HepG2 (cell line): Measurements from ENCODE around the gene KCND3. TPM values are rescaled to one million over a fixed set of nuclear protein-coding genes. Genes with fewer than 3 reads are reported as not detected.

Experiments
- ATAC-seq: fragments of 200-7000 bp; cut with Tn5 transposase; 3 replicates; pipeline ENCODE4 v1.9.1; 2020; ENCODE audit warnings: mild to moderate bottlenecking, moderate library complexity
- BruUV-seq: library from RNA; stranded (reverse); fragments of 400-500 nt; replicated peaks from 2 replicates; lab custom pipeline; 2021; lab: Mats Ljungman, UMichigan
- CTCF ChIA-PET: fragments of 300-600 bp; formaldehyde crosslinking; extraction: SDS; loops from one replicate; lab custom pipeline; 2021; ENCODE audit warnings: low total read pairs, inconsistent platforms, low intra/inter-chr PET ratio; lab: Yijun Ruan, JAX
- POLR2A ChIA-PET: fragments of 350-600 bp; sonication (Branson Sonifier 250); formaldehyde crosslinking; loops from one replicate; lab custom pipeline; 2020; ENCODE audit warnings: antibody characterized with exemption, inconsistent platforms; lab: Yijun Ruan, JAX
- DNase-seq: peaks from one replicate; pipeline ENCODE4 v3.0.0-alpha.2; 2015; ENCODE audit warnings: low spot score
- FAIRE-seq: peaks from 3 replicates; lab custom pipeline; 2011; peaks lifted over from hg19 to GRCh38; lab: Jason Lieb, UNC
- H2AFZ ChIP-seq: one replicate; pipeline ENCODE4 v1.6.1; 2011; ENCODE audit warnings: low read length, inconsistent platforms
- H3K27ac ChIP-seq: fragments of 300-600 bp; 3 replicates; pipeline ENCODE4 v1.8.0; 2011; ENCODE audit warnings: mixed run types, mild to moderate bottlenecking, mixed read lengths, low read length, inconsistent platforms; ENCODE audit not compliant: insufficient read depth; ENCODE audit errors: extremely low read length
- H3K27me3 ChIP-seq, 2 experiments: fragments of 200-600 bp in 1 of 2; 2 replicates in 1 of 2; 3 replicates in 1 of 2; pipeline versions ENCODE4 v1.6.0 to v1.8.0; 2011; ENCODE audit warnings: low read length in 2 of 2, mild to moderate bottlenecking in 2 of 2, moderate library complexity in 2 of 2, inconsistent platforms in 1 of 2; ENCODE audit not compliant: insufficient read depth in 2 of 2, control insufficient read depth in 1 of 2
- H3K36me3 ChIP-seq, 2 experiments: fragments of 200-600 bp in 1 of 2; replicated peaks in 1 of 2; 2 replicates in 1 of 2; 3 replicates in 1 of 2; pipeline versions ENCODE4 v1.5.1 to v1.8.0; 2011; ENCODE audit warnings: low read length in 2 of 2, inconsistent platforms in 1 of 2; ENCODE audit not compliant: insufficient read depth in 2 of 2, control insufficient read depth in 1 of 2
- H3K4me1 ChIP-seq: 2 replicates; pipeline ENCODE4 v1.5.1; 2012; ENCODE audit warnings: low read length, inconsistent platforms; ENCODE audit not compliant: insufficient read depth
- H3K4me2 ChIP-seq: 2 replicates; pipeline ENCODE4 v1.6.0; 2011; ENCODE audit warnings: low read depth, low read length, inconsistent platforms
- H3K4me3 ChIP-seq, 3 experiments: fragments of 200-600 bp in 1 of 3; sonication (generic), shearing (Covaris generic) in 1 of 3; replicated peaks in 1 of 3; 2 replicates each; pipeline ENCODE4 v1.5.1; 2011 to 2016; ENCODE audit warnings: low read length in 3 of 3, inconsistent platforms in 2 of 3, low read depth in 2 of 3, mild to moderate bottlenecking in 2 of 3, control low read depth in 1 of 3, mixed read lengths in 1 of 3; ENCODE audit not compliant: insufficient read depth in 1 of 3
- H3K79me2 ChIP-seq: one replicate; pipeline ENCODE4 v1.6.1; 2011; ENCODE audit warnings: low read length, inconsistent platforms; ENCODE audit not compliant: insufficient read depth
- H3K9ac ChIP-seq: 2 replicates; pipeline ENCODE4 v1.6.0; 2011; ENCODE audit warnings: mild to moderate bottlenecking, low read depth, low read length, inconsistent platforms; ENCODE audit not compliant: insufficient read depth
- H3K9me3 ChIP-seq: 2 replicates; pipeline ENCODE4 v1.5.1; 2012; ENCODE audit warnings: mild to moderate bottlenecking, low read length
- H4K20me1 ChIP-seq: 2 replicates; pipeline ENCODE4 v1.6.0; 2011; ENCODE audit warnings: inconsistent platforms, mild to moderate bottlenecking, low read length, moderate library complexity; ENCODE audit not compliant: insufficient read depth
- FOXM1 ChIP-seq: sonication (generic); formaldehyde crosslinking; IDR thresholded peaks from 2 replicates; pipeline ENCODE4 v1.5.0; 2020; ENCODE audit warnings: missing genetic modification reagents
- HNRNPUL1 ChIP-seq: fragments of 200-400 bp; formaldehyde crosslinking; IDR thresholded peaks from 2 replicates; pipeline ENCODE4 v1.6.1; 2017; ENCODE audit warnings: low read depth, mild to moderate bottlenecking, low read length, moderate library complexity
- MTF2 ChIP-seq: sonication (generic); formaldehyde crosslinking; IDR thresholded peaks from 2 replicates; pipeline ENCODE4 v1.5.0; 2020; ENCODE audit warnings: missing genetic modification reagents, borderline replicate concordance
- MYC ChIP-seq: sonication (generic); formaldehyde crosslinking; IDR thresholded peaks from 2 replicates; pipeline ENCODE4 v1.9.0; 2021; ENCODE audit warnings: missing genetic modification reagents, borderline replicate concordance
- NFE2 ChIP-seq: sonication (generic); formaldehyde crosslinking; IDR thresholded peaks from 2 replicates; pipeline ENCODE4 v1.4.0; 2020; ENCODE audit warnings: missing genetic modification reagents
- NFKB2 ChIP-seq: sonication (generic); formaldehyde crosslinking; IDR thresholded peaks from 2 replicates; pipeline ENCODE4 v1.4.0; 2020; ENCODE audit warnings: missing genetic modification reagents, borderline replicate concordance
- NR2F1 ChIP-seq, 2 experiments: fragments of 450-650 bp in 1 of 2; formaldehyde crosslinking in 1 of 2; IDR thresholded peaks; 2 replicates each; pipeline versions ENCODE4 v1.5.0 to v1.6.1; 2016 to 2020; ENCODE audit warnings: mild to moderate bottlenecking in 1 of 2, missing compliant biosample characterization in 1 of 2, missing genetic modification reagents in 1 of 2, moderate library complexity in 1 of 2
- PRDM15 ChIP-seq: sonication (generic); formaldehyde crosslinking; IDR thresholded peaks from 2 replicates; pipeline ENCODE4 v1.4.0; 2020; ENCODE audit warnings: missing genetic modification reagents
- SNAPC5 ChIP-seq: sonication (generic); formaldehyde crosslinking; IDR thresholded peaks from 2 replicates; pipeline ENCODE4 v1.8.1; 2023; ENCODE audit warnings: mild to moderate bottlenecking, missing genetic modification reagents, borderline replicate concordance
- TBX2 ChIP-seq: sonication (generic); formaldehyde crosslinking; IDR thresholded peaks from 2 replicates; pipeline ENCODE4 v1.5.0; 2020; ENCODE audit warnings: missing genetic modification reagents, mild to moderate bottlenecking, borderline replicate concordance
- ZNF281 ChIP-seq: sonication (generic); formaldehyde crosslinking; IDR thresholded peaks from 2 replicates; pipeline ENCODE4 v1.4.0; 2020; ENCODE audit warnings: missing genetic modification reagents, borderline replicate concordance
- ZNF337 ChIP-seq: sonication (generic); formaldehyde crosslinking; IDR thresholded peaks from 2 replicates; pipeline ENCODE4 v1.5.1; 2020; ENCODE audit warnings: missing genetic modification reagents, low read depth, mild to moderate bottlenecking, borderline replicate concordance
- ZNF350 ChIP-seq: sonication (generic); formaldehyde crosslinking; IDR thresholded peaks from 2 replicates; pipeline ENCODE4 v1.4.0; 2020; ENCODE audit warnings: mild to moderate bottlenecking, low read depth, missing genetic modification reagents, borderline replicate concordance
- ZNF574 ChIP-seq: sonication (generic); formaldehyde crosslinking; IDR thresholded peaks from 2 replicates; pipeline ENCODE4 v1.4.0; 2020; ENCODE audit warnings: missing genetic modification reagents
- ZNF781 ChIP-seq: sonication (generic); formaldehyde crosslinking; IDR thresholded peaks from 2 replicates; pipeline ENCODE4 v1.5.1; 2020; ENCODE audit warnings: borderline replicate concordance, mild to moderate bottlenecking, missing genetic modification reagents; ENCODE audit errors: not compliant biosample characterization
- WGBS: methylation state at CpG from one replicate; pipeline ENCODE4 v1.1.6; 2017; ENCODE audit warnings: low lambda C conversion rate; 5-methylcytosine and 5-hydroxymethylcytosine counted together
- in situ Hi-C: cut with HindIII; loops from 2 replicates; pipeline ENCODE4 v1.10.0; 2017; ENCODE audit warnings: low pct_unique_long_range_greater_than_20kb; ENCODE audit not compliant: extremely low pct_ligation_motif_present
- intact Hi-C: fragments of 100-400 bp; cut with micrococcal nuclease; formaldehyde crosslinking; loops from one replicate; pipeline ENCODE4 v1.10.0; 2022; ENCODE audit not compliant: unreplicated experiment
- polyA plus RNA-seq, 8 experiments: library from polyadenylated mRNA; depleted of rRNA in 3 of 8; stranded (reverse) in 7 of 8; unstranded in 1 of 8; fragments of >200 nt; fragmentation: Illumina TruSeq in 4 of 8; extraction: Trizol in 4 of 8; gene quantifications; 2 replicates each; pipeline versions ENCODE4 v1.2.1 to v1.2.3, GENCODE V29; 2011 to 2016; ENCODE audit warnings: low read depth in 4 of 8, missing spikeins in 1 of 8, mixed read lengths in 1 of 8; ENCODE audit not compliant: insufficient read depth in 1 of 8
- total RNA-seq, 5 experiments: library from RNA; depleted of rRNA; stranded (reverse); fragments of >200 nt; fragmentation: Illumina TruSeq; extraction: Trizol; gene quantifications; 2 replicates each; pipeline ENCODE4 v1.2.3, GENCODE V29; 2016; ENCODE audit warnings: low read depth in 1 of 5

KCND3 gene
- total and polyA plus RNA-seq, 2 of the 13 experiments (the other 11 are each of a cell fraction or from before 2014, with no cell fraction given) = 0.04 TPM; not detected in 1

- peaks cover 0 to 12% of the 10 kb centered on the region in 2 experiments; a peak in 2 of 5 replicates for H3K27me3 ChIP-seq
- BruUV-seq = no TSS peak
- in situ Hi-C loops = no loop called here
- TF ChIP-seq NR2F1 (CRISPR knock-in tag; IDR thresholded peaks at IDR 0.05) (no peak), NFE2 (CRISPR knock-in tag) (no peak), ZNF350 (CRISPR knock-in tag) (no peak), SNAPC5 (CRISPR knock-in tag) (no peak), ZNF281 (CRISPR knock-in tag) (no peak), MTF2 (CRISPR knock-in tag) (no peak), HNRNPUL1 (no peak), MYC (CRISPR knock-in tag) (no peak), ZNF781 (CRISPR knock-in tag) (no peak), ZNF337 (CRISPR knock-in tag) (no peak), PRDM15 (CRISPR knock-in tag) (no peak), TBX2 (CRISPR knock-in tag) (no peak), FOXM1 (CRISPR knock-in tag) (no peak), ZNF574 (CRISPR knock-in tag) (no peak), NFKB2 (CRISPR knock-in tag) (no peak)
Measured at GRCh38 chr1:111952125-111952657, 37.3 kb downstream of the KCND3 start.

More at GRCh38 chr1:111952125-111952657, 37.3 kb downstream of the KCND3 start:
- ChIA-PET CTCF (no interaction called here), POLR2A (no interaction called here)
- no peak overlapping the region for H3K4me3 ChIP-seq
- H3K4me2 ChIP-seq = no peak overlapping the region
- intact Hi-C loops = no loop called here
- H3K9ac ChIP-seq = no peak overlapping the region
- no peaks in the 10 kb centered on the region for H3K9me3 ChIP-seq
- H3K79me2 ChIP-seq = no peaks in the 10 kb centered on the region
- no peaks in the 10 kb centered on the region for H3K4me1 ChIP-seq
- 0% methylated on average over 2 of the region's 4 CpGs for WGBS
- ATAC-seq = no peak
- DNase-seq = no peak
- H2AFZ ChIP-seq = no peak overlapping the region
- no peak overlapping the region for H3K27ac ChIP-seq
- H3K36me3 ChIP-seq = no peaks in the 10 kb centered on the region
- H4K20me1 ChIP-seq = no peaks in the 10 kb centered on the region
- FAIRE-seq = no peak
